Right lobe of liver (tissue), 6 donors: ENCODE results near the gene MIER2. TPM values are rescaled to one million over a fixed set of nuclear protein-coding genes. Genes with fewer than 3 reads are reported as not detected.

Experiments used
- ATAC-seq, 4 donors: fragments of 200-7000 bp; cut with Tn5 transposase; one replicate each; pipeline ENCODE4 v1.9.1; 2020; ENCODE audit warnings: mild to moderate bottlenecking in 4 of 4, moderate library complexity in 4 of 4
- DNase-seq, 3 donors: peaks; one replicate each; pipeline ENCODE4 v3.0.0-alpha.2; 2020
- H3K27ac ChIP-seq, 3 donors: fragments of 200-600 bp; one replicate each; pipeline ENCODE4 v1.8.0; 2022
- H3K27me3 ChIP-seq, 2 donors: fragments of 200-600 bp; one replicate each; pipeline ENCODE4 v1.8.0; 2022
- H3K36me3 ChIP-seq, 4 donors: fragments of 200-600 bp; sonication (generic) in 1 of 4; one replicate each; pipeline versions ENCODE4 v1.5.1 to v1.8.0; 2017 to 2022; ENCODE audit warnings: control low read depth in 1 of 4
- H3K4me1 ChIP-seq, 4 donors: fragments of 200-600 bp; sonication (generic) in 1 of 4; one replicate each; pipeline versions ENCODE4 v1.5.1 to v1.8.0; 2017 to 2022; ENCODE audit warnings: control low read depth in 1 of 4
- H3K4me3 ChIP-seq, 3 donors: fragments of 200-600 bp; one replicate each; pipeline ENCODE4 v1.8.0; 2022
- H3K9me3 ChIP-seq, 4 donors: fragments of 200-600 bp; sonication (generic) in 1 of 4; one replicate each; pipeline versions ENCODE4 v1.5.1 to v1.8.0; 2017 to 2022; ENCODE audit warnings: control low read depth in 1 of 4
- CTCF ChIP-seq, 4 donors: fragments of 200-600 bp in 3 of 4; fragments of 450-650 bp in 1 of 4; IDR thresholded peaks; one replicate each; pipeline versions ENCODE4 v1.5.1 to v1.8.0; 2016 to 2022; ENCODE audit warnings: antibody characterized with exemption in 4 of 4, mild to moderate bottlenecking in 2 of 4
- POLR2A ChIP-seq: fragments of 450-650 bp; IDR thresholded peaks from one replicate; pipeline ENCODE4 v1.6.1; 2017; ENCODE audit warnings: antibody characterized with exemption, mild to moderate bottlenecking
- WGBS: methylation state at CpG from one replicate; pipeline ENCODE4 v1.1.6; 2018; ENCODE audit warnings: low coverage, low lambda C conversion rate; ENCODE audit not compliant: insufficient coverage; ENCODE audit errors: missing lambda C conversion rate; 5-methylcytosine and 5-hydroxymethylcytosine counted together
- intact Hi-C, 2 donors: fragments of 100-400 bp; cut with DNase I; formaldehyde crosslinking; loops; one replicate each; pipeline versions ENCODE4 v1.11.2 to v1.14.1; 2022
- total RNA-seq, 6 experiments: library from RNA; depleted of rRNA in 2 of 6; stranded (reverse); fragments of >200 nt in 2 of 6; fragmentation: NEBNext Ultra II Directional in 3 of 6; extraction: Animal tissue kit (Norgen Biotek cat#: 25700) in 3 of 6; gene quantifications; one replicate each; pipeline versions ENCODE4 v1.1.0 to v1.2.4, GENCODE V29; 2016 to 2023
- donor health status: DM: no; HTN: yes; CAD: no.
- donor health status: DM: no; HTN: no; CAD: no.
- donor health status: DM: no; HTN: no; CAD: no.
- donor health status: DM: no; HTN: yes; CAD: no.
- donor health status: DM: no; HTN: yes; CAD: no.

MIER2 gene
- total RNA-seq, 6 experiments from 2014 or later: 3.1 to 7.3 (median 4.5) TPM

GRCh38 chr19:313988-314815, 30.4 kb downstream of the MIER2 start:
- 91% methylated on average over 6 of the region's 22 CpGs for WGBS
- TF ChIP-seq POLR2A (no peak), CTCF (IDR thresholded peaks at IDR 0.05) (no peak)
- no peak overlapping the region for H3K27ac ChIP-seq
- no peak overlapping the region for H3K4me3 ChIP-seq
- DNase-seq (no peak), ATAC-seq (peak in 1 of 4 donors; percentile 10)
- H3K27me3 ChIP-seq: no peaks in the 10 kb centered on the region
- no peaks in the 10 kb centered on the region for H3K4me1 ChIP-seq
- intact Hi-C loops: no loop called here
- peaks cover 0 to 5% (median under 1%) of the 10 kb centered on the region in 4 donors for H3K36me3 ChIP-seq
- no peaks in the 10 kb centered on the region for H3K9me3 ChIP-seq

- intact Hi-C loops: no loop called here
- DNase-seq: no peak
- Histone ChIP-seq H3K27ac (no peak overlapping the region), H3K27me3 (no peaks in the 10 kb centered on the region), H3K36me3 (peaks cover 0 to 5% (median 3%) of the 10 kb centered on the region in 4 donors), H3K9me3 (no peaks in the 10 kb centered on the region), H3K4me1 (no peaks in the 10 kb centered on the region), H3K4me3 (no peak overlapping the region)
- TF ChIP-seq CTCF (IDR thresholded peaks at IDR 0.05) (no peak), POLR2A (no peak)
- peak in 1 of 4 donors; percentile 23 for ATAC-seq
- 86% methylated on average over 9 of the region's 23 CpGs for WGBS
Observed at GRCh38 chr19:313169-313987, 31.2 kb downstream of the MIER2 start.

- ATAC-seq (no peak), DNase-seq (no peak)
- H3K4me3 ChIP-seq: no peak overlapping the region
- WGBS: 98% methylated on average over 16 of the region's 33 CpGs
- intact Hi-C loops: no loop called here
- H3K9me3 ChIP-seq: no peaks in the 10 kb centered on the region
- H3K36me3 ChIP-seq: peaks cover 0 to 12% (median 4%) of the 10 kb centered on the region in 4 donors
- no peaks in the 10 kb centered on the region for H3K27me3 ChIP-seq
- H3K27ac ChIP-seq: no peak overlapping the region
- TF ChIP-seq POLR2A (no peak), CTCF (IDR thresholded peaks at IDR 0.05) (no peak)
- H3K4me1 ChIP-seq: no peaks in the 10 kb centered on the region
Observed at GRCh38 chr19:311813-312261, 32.8 kb downstream of the MIER2 start.

GRCh38 chr19:310781-311496, 33.7 kb downstream of the MIER2 start:
- intact Hi-C loops: no loop called here
- WGBS: 88% methylated on average over 3 of the region's 24 CpGs
- no peak overlapping the region for H3K27ac ChIP-seq

More at GRCh38 chr19:310781-311496, 33.7 kb downstream of the MIER2 start:
- H3K9me3 ChIP-seq: no peaks in the 10 kb centered on the region
- no peaks in the 10 kb centered on the region for H3K27me3 ChIP-seq
- no peak for DNase-seq
- no peak overlapping the region for H3K4me3 ChIP-seq
- H3K36me3 ChIP-seq: peaks cover 0 to 12% (median 5%) of the 10 kb centered on the region in 4 donors
- TF ChIP-seq POLR2A (no peak), CTCF (IDR thresholded peaks at IDR 0.05) (no peak)
- no peak for ATAC-seq
- H3K4me1 ChIP-seq: no peaks in the 10 kb centered on the region
